ENCODE results near the gene MYBPH.

MYBPH gene

DNA sequence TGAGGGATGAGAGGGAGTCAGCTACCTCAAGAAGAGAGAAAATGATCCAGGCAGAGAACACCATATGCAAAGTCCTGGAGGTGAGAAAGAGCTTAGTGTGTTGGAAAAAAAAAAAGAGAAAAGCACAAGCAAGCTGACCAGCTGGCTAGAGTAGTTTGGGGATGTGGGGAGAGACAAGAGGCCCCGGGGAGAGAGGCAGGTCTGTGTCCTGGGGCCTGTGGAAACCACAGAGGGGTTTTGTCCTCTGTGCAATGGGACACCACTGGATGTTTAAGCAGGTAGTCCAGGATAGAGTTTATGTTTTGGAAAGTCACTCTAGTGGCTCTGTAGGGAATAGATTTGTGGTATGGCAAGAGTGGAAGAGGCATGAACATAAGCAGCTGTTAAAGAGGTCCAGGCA, 25.3 kb upstream of the MYBPH start:
- no peak for DNase-seq (ENCODE audit: low read depth)

DNA sequence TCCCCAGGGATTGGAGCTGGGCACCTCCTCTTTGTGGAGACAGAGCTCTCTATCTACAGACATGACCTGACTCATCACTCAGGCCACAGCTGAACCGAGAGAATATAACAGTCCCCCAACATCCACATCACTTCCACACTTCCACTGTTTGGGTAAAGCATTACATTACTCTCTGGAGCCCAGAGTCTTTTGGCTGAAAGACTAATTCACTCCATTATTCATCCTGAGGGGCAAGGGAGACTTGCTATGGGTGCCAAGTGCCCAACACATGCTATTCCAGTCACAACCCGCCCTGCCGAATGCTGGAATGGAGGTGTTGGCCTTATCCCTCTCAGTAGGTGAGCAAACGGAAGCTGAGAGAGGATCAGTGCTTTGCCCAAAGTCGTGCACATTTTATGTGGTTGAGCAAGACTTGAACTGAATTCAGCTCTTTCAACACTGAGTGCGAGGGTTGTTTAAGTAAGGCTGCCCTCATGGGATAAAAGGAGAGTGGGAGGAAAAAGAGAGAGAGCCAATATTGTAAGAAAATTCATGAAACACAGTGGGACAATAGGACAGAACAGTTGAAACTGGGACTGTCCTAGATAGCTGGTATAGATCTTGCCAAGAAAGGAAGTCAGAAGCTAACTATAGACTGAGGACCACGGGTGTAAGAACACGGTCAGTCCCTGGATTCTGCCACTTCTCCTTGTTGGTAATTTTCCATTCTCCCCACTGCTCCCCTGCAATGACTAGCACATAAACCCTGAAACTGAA, 24.4 kb upstream of the MYBPH start:
- DNase-seq (ENCODE audit: low read depth): peak; percentile 78

DNA sequence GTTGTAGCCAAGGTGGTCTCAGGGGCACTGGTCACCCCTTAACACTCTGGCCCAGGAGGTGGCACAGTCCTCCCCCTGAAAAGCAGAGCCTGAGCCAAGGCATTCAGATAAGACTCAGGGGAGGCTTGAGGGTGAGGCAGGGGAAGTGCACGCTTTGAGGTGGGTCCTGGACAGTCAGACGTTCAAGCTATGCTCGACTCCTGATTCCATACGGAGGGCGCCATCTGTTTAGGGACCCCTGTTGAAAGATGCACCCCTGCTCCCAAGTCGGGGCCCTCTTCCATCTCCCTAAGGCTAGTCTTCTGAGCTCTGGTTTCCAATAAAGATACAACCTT, 23.8 kb upstream of the MYBPH start:
- DNase-seq (ENCODE audit: low read depth): no peak

DNA sequence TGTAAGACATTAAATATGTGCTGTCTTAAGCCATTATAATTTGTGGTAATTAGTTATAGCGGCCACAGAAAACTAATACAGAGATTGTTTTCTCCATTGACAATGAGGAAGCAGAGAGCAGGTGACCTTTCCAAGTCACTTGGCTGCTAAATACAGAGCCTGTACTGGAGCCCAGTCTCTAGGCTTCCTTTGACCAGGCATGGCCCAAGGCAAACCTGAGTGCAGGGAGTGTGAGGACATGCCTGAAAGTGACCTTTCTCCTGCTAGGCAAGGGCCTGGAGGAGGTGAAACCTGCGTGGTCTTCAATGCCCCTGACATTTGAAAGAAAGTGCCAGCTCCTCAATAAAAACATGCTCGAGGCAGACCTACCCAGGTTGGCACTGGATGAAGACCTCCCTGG, 23.4 kb upstream of the MYBPH start:
- DNase-seq (ENCODE audit: low read depth): no peak

DNA sequence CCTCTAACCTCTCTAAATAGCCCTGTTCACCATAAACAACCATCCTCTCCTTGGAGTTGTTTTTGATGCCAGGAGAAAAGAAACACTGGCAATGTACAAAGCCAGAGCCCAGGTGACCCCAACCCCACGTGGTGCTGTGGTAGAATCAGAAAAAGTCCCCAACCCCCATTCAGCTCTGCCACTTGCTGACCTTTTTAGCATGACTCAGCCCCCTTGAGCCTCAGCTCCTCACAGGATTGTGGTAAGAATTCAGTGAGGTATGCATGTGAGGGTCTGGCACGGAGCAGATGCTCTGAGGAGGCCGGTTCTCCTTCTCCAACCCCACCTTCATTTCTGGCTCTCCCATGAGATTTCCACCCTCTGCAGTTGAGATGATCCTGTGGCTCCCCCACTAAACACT, 22.0 kb upstream of the MYBPH start:
- DNase-seq (ENCODE audit: low read depth): peak; percentile 38

DNA sequence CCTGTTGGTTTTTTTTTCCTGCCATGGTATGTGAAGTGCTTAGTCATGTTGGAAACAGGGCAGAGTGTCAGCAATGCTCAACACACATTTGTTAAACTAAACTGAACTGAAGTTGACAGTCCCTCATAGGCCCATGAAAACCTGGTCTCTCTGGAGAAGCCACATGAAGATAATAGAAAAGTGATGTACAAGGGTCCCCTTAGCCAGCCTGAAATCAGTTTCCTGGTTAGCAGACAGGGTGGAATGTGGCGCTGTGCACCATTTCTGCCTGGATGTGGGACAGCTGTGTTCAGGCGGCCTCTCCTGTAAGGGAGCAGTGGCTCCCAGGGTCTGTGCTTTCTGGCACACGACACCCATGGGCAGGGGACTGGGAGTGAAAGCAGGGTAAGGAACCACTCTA, 20.7 kb upstream of the MYBPH start:
- DNase-seq (ENCODE audit: low read depth): no peak

DNA sequence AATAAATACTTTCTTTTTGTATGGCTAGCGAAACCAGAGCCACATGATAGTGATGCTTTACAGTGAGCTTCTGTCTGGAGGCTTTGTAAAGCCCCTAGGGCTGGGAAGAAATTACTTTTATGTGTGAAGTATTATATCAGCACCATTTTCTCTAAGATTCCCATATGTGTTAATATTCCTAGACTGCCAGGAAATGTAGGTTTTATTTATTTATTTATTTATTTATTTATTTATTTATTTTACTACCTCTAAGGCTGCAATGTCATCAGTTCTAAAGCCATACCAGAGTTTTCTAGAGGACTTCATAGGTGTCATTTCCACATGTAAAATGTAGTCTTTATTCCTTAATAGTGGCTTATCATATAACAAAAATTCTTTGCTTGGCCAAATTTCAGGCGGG, 15.3 kb upstream of the MYBPH start:
- DNase-seq (ENCODE audit: low read depth): no peak

DNA sequence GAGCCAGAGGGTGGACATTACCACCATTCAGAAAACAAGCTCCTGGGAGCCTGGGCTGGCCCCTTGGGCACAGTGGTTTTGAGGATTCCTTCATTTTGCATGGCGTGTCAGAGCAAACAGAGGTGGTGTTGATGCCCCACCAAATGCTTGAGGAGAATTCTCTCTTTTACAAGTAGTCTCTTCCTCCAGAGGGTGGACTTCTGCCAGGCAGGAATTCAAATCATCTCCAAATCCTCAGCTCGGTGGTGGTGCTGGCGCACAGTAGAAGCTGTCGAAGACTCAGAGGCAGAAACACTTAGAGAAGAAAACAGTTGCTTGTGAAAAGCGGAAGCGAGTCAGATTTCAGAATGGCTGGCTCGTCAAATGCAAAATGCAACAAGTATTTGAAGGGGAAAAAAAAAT, 14.3 kb upstream of the MYBPH start:
- DNase-seq (ENCODE audit: low read depth): no peak

DNA sequence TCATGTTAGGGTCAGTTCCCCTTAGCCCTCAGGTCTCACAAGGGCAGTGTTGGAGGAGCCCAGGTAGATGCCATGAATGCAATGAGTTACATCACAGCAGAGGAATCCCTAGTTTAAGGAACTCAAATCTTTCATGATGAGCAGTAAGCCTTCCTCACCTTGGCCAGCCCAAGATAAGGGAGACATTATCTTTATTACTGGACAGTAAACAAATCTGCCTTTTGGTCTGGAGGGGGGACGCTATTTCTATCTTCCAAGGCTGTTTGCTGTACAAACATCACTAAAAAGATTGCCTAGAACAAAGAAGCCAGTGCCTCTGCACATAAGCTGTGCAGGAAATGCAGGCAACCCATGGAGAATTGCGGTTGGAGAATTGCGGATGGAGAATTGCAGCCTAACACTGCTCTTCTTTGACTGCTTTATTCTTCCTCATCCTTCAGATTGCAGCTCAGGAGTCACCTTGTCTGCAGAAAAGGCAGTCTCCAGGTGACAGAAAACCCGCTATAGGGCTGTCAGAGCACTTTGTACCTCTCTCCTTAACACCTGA, 13.1 kb upstream of the MYBPH start:
- DNase-seq (ENCODE audit: low read depth): no peak

DNA sequence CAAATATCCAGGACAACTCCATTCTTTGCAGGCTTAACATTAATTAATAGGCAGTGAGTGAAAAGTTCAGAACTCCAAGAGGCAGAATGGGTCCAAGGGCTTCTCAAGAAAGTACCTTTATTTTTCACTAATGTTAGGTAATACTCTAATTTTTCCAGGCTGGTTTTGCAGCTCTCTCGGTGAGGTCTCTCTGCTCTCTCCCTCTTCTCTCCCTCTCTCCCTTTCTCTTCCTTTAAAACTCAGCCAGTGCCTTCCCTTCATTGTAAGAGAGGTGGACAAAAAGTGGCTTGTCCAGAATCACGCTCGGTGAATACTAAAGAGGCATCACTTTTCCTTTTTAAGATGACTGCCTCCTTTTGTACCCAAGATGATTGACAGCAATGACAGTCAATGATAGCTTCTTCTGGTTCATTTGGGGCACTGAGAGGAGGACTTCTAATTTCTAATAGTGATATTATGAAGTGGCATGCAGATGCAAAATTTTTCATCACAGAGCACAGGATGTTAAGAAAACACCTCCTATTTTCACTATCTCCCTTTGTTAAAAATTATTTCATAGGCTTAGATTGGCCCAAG, 12.2 kb upstream of the MYBPH start:
- no peak for DNase-seq (ENCODE audit: low read depth)

DNA sequence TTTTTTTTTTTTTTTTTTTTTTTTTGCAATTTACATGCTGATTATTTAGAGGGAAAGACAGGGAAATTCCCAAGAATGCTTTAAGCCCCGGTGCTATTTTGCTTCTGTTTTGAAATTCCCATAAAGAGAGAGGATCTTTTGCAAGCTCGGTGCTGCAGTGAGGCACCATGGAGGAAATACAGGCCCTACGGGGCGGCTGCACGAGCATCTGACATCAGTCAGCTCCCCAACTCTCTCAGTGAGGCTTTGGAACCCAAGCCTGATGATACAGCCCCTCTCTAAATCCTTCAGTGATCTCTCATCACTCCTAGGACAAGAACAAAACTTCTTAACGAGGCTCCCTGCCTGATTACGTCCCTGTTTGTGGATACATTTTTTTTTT, 11.7 kb upstream of the MYBPH start:
- DNase-seq (ENCODE audit: low read depth): no peak

DNA sequence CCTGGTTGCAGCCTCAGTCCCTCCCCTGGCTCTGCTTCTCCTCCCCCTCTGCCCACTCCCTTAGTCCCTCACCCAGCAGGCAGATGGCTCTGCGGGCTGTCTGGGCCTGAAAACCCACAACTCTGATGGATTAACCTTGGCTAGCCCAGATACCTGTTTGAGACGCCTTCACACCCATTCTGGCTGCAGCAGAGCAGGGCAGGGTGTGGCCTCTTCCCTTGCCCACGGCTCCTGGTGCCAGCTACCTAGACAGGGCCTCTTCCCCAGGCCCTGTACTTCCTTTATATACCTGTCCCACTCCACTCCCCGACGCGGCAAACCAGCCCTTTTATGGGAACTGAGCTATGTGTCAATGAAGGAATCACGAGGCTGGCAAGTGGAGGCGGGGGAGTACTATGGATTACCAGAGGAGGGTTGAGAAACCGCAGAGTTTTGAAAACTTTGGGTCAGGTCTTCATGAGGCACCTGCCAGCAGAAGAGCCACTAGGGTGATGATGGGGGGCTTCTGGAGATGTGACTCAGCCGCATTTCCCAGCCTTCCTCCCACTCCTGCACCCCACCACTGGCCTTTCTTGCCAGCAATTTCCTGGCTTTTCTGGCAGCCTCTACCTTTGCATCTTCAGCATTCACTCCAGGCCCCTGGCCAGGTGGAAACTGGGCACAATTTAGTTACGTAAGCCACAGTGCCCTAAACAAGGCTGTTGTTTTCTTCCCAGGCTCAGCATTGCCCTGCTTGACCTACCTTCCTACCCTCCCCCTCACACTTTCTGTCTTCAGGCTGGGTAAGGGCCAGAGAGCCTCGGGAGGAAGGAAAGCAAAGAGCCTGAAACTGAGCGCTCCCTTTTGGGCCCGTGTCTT, 11.0 kb upstream of the MYBPH start, which contains the start of gene CHI3L1:
TSS of gene CHI3L1 (minus strand) at position 259 of the 858 bp plus-strand sequence. CDS start at position 178, 81 bp downstream.
- DNase-seq (ENCODE audit: low read depth): no peak

DNA sequence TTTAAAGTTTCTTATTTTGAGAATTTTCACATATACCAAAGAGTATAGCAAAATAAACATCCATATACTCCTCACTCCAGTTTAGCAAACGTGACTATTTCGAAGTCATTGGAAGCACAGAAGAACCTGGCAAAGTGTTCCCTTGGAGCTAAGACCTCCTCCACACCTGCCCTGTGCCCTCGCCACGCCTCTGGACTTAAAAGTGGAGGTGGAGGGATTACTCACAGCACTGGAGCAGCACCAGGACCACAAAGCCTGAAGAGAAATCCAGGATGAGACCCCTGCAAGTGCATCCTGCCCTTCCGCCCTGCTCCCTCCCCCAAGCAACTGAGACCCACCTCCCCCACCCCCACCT, 10.4 kb upstream of the MYBPH start:
- no peak for DNase-seq (ENCODE audit: low read depth)

DNA sequence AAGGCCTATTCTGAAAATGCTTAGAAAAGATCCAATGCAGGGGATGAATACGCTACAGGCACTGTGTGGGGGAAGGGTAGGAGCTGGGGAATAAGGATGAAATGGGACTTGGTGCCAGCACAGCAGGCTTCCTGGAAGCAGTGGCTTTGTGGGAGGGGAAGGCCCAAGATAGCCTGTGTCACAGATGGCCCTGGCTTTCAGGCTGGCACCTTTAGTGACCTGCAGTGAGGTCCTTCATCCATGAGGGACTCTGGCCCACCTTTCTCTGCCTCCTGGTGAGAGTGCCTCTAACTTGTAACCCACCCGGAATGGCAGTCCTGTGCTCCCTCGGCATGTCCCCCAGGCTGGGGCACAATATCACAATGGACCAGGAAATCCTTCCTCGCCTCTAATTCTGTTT, 10.0 kb upstream of the MYBPH start:
- DNase-seq (ENCODE audit: low read depth): no peak

DNA sequence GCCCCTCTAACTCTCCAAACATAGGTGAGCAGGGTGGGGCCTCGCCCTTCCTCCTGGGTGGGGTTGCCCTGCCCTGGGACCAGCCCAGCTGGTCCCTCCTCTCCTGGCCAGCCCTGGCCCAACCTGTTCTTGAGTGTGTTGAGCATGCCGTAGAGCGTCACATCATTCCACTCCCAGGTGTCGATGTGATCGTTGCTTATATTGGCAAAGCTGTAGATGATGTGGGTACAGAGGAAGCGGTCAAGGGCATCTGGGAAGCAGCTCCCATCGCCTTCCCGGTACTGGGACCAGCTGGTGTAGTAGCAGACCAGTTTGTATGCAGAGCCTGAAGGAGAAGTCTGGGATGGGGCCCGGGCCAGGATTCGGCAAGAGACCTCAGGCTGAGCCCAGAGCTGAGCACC, 9.4 kb upstream of the MYBPH start:
- no peak for DNase-seq (ENCODE audit: low read depth)

DNA sequence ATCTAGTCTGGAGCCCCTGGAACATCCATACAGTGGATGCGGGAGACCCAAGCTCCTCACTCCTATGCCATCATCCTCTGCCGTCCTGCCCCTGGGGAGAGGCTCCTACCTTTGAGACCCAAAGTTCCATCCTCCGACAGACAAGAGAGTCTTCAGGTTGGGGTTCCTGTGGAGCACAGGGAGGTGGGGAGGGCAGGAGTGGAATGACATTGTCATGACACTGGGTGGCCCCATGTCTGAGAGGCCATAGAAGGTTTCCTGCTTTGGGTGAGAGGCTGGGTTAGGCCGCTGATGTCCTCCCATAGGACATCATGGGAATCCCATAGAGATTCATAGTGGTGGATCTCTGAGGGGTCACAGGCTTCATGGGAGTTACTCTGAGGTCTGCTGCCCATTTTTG, 8.8 kb upstream of the MYBPH start:
- DNase-seq (ENCODE audit: low read depth): no peak

DNA sequence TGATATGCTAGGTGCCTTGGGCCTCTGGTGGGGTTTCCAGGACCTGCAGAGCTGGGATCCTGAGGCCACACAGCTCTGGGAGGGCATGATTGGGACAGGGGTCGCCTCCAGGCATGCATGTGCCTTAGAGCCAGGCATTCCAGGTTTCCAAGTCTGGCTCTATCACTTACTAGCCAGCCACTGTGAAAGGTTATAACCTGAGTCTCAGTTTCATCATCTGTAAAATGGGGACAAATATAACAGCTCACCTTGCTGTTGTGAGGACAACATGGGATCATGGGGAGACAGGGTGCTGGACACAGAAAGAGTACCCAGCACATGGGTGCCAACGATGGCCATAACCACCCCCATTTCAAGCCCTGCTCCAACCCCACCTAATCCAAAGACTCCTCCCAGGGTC, 8.2 kb upstream of the MYBPH start:
- DNase-seq (ENCODE audit: low read depth): no peak

DNA sequence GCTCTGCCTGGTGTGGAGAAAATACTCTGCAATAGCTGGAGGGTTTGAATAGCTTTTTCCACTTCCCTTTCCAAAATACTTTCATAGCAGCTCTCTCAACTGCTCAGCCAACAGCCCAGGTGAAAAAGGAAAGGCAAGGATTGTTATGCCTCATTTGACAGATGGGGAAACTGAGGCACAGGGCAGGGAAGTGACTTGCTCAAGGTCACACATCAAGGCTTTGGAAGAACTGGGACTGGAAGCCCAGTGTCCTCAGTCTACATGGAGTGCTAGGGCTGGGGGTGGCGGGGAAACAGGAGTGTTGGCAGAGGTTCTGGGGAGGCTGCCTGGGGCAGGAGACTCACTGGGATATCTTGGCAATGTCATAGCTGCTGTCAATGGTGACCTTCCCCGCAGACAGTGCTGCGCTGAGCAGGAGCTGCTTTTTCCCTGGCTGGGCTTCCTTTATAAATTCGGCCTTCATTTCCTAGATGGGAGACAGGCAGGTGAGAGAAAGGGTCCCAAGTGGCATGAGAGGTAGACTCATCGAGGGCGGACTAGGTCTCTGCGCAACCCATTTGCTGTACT, 6.8 kb upstream of the MYBPH start:
- DNase-seq (ENCODE audit: low read depth): no peak

DNA sequence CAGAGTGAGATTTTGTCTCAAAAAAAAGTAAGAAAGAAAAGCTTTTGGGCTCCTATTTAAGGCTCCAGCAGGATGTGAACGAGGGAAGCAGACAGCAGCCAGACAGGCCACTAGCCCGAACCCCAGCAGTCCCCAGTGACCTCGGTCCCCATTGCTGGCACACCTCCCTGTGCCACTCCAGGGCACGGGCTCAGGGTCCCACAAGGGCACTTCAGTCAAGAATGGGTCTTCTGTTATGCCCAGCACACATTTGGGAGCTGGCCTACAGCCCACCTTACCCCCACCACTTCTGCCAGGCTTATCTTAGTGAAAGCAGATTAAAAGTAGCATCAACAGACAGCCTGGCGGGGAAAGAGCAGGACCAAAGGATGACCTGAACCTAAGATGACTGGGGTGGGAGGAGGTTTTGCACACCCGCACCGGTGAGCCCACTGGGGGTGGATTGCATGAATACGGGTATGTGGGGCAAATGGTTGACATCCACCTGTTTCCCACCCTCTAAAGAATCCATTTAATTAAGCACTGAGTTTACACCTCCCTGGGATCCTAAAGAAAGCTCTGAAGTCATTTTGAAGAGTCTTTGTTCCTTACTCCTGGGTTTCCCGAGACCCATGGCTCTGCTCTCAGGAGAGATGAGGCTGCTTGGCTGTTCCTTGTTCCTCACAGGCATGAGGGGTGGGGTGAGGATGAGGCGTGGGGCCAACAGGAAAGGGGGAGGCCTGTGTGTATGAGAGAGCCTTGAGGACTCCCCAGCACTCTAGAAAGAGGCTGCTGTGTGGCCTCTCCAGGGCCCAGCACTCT, 6.2 kb upstream of the MYBPH start:
- DNase-seq (ENCODE audit: low read depth): no peak

DNA sequence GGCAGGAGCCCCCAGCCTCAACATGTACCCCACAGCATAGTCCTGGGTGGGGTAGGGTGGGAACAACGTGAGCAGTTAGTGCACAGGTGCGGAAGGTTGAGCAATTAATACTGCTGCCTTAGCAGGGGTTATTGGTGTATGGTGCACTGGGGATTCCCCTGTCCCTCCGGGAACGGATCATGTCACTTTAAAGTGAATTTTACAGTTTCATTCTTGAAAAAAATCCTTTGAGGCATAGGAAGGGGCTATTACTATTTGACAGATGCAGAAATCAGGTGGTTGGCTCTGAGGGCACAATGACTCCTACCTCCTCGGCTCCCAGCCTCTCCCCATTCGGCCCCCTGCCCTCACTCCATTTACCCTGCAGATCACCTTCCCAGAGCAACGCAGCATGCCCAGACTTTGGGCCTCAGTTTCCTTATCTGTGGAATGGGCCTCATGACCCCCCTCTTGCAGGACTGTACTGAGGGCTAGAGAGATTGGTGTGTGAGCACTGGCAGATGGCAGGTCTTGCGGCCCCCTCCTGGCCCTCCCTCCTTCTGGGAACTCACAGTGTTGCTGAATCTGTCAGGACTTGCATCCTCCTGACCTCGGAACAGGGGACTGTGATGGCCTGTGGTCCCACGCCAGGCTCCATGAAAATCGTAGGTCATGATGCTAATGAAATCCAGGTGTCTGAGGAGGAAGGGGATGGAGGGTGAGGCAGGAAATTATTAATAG, 5.1 kb upstream of the MYBPH start:
- no peak for DNase-seq (ENCODE audit: low read depth)

DNA sequence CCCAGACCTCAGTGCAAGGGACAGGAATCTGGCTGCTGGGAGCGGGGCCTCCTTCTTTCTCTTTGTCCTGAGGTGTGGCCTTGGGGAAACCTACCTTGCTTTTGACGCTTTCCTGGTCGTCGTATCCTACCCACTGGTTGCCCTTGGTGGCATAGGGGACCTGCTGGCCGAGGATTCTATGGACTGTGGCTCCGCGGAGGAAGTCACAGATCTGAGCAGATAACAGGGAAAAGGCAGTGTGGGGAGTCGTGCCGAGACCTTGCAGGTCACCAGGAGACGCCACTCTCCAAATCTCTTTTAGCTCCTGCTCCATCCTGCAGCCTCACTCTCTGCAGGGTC, 4.0 kb upstream of the MYBPH start:
- DNase-seq (ENCODE audit: low read depth): no peak

Data from fibroblast of gingiva (primary cell).